ENCODE results near the gene PRXL2B.
"Not testable (repeated sequence)": the region's sequence is repeated elsewhere in the genome, so short reads cannot be mapped to it uniquely, and the experiment has no call there.

PRXL2B gene

DNA sequence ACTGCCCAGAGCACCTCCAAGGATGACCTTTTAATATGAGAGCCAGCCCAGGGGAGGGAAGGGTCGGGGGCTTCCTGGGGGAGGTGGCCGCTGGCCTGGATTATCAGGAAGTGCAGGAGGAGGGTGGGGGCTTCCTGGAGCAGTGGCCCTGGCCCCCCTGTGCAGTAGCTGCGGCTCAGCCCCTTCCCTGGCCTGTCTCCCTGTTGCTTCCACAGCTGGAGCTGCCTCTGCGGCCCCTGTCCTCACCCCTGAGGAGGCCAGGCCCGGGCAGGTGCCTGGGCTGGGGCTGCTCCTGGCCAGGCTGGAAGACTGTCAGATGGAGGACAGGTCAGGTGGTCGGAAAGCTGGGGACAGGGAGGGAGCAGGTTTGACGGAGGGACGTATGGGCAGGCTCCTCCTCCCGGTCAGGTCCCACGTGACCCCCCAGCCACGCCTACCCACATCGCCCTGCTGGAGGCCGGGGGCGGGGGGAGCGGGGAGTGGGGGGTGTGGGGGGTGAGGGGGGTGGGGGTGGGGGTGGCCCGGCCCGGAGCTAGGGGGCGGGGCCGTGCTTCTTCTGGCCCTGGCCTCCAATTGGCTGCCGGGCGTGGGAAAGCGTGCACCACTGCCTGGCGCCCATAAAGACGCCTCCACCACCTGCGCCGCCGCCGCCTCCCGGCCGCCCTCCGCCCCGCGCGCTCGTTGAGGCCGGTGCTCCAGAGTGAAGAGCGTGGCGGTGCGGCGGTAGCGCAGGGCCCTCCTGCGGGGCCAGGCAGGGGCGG lies 40.6 kb upstream of the PRXL2B start:
- Mint-ChIP-seq H3K27me3 (ENCODE audit: low read depth) (peaks cover 7% of the 10 kb centered on the region), H3K36me3 (ENCODE audit: low read depth) (peaks cover 4% of the 10 kb centered on the region), H3K27ac (peak overlapping the region; percentile 95), H3K4me1 (ENCODE audit: low read depth) (peaks cover 13% of the 10 kb centered on the region), H3K4me3 (peak overlapping the region; percentile 87), H3K9me3 (no peaks in the 10 kb centered on the region)
- peak; percentile 88 for DNase-seq (ENCODE audit: low spot score)

DNA sequence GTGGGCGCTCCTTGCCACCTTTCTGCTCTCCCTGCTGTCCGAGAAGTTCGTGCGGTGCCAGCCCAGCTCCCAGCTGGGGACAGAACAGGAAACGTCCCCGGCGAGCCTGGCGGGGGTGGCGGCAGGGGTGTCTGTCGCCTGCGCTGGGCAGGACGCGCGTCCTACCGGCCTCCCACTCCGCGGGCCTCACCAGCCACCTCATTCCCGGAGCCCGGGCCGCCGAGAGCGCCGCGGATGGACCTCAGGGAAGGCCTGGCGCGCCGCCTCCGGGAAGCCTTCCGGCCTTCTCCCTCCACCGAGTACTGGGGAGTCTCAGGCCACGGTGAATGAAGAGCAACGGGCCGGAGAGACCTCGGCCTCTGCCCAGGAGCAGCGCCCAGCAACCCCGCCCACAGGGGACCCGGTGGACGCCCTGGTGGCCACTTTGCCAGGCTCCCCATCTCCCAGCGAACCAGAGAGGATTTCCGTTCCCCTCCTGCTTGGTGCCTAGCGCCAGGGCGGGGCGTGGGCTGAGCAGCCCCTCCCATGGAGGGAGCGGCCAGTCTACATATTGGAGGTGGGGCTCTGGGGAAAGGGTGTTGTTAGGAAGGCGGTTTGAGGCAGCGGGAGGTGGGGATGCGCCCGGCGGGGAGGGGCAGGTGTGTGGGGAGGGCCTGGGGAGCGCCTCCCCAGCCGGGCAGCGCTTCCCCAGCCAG lies 39.9 kb upstream of the PRXL2B start:
- Mint-ChIP-seq H3K4me3 (peak overlapping the region; percentile 87), H3K36me3 (ENCODE audit: low read depth) (peaks cover 6% of the 10 kb centered on the region), H3K27ac (peak overlapping the region; percentile 95), H3K4me1 (ENCODE audit: low read depth) (peaks cover 13% of the 10 kb centered on the region), H3K27me3 (ENCODE audit: low read depth) (peaks cover 4% of the 10 kb centered on the region), H3K9me3 (no peaks in the 10 kb centered on the region)
- peak; percentile 87 for DNase-seq (ENCODE audit: low spot score)

DNA sequence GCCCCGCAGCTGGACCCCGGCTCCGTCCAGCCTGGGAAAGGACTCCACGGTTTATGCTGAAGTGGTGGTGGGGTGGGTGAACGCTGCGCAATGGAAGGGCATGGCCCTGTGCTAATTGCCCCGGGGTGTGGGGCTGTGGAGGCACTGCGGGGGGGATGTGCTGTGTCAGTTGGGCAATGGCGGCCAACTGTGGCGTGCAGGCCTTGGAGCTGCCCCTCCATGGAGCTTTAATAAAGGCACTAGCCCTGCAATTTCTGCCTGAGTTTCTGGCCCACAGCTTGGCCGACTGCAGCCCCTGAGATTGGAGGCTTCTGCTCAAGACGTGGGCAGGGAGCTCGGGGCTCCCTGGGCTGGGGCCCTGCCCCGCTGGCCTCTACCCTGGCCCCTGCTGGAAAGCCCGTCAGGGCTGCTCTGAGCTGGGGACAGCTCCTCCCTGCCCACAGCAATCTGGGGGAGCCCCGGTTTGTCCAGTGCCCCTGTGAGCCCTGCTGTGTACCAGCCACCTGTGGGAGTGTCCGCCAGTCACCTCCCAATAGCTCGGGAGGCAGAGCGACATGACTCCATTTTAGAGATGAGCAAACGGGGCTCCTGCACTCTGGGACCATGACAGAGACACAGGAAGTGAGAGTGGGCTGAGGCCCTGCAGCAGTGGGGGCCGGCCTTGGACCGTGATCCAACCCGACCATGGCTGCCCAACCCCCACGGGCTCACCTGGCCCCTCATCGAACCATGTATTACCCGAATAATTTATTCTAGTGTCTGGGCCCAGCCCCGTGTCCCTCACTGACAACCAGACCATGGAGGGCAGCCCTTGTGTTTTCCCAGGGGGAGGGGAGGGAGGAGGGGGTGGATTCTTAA lies 39.1 kb upstream of the PRXL2B start:
- H3K27ac Mint-ChIP-seq = peak overlapping the region; percentile 95
- H3K36me3 Mint-ChIP-seq (ENCODE audit: low read depth) = peaks cover 6% of the 10 kb centered on the region
- no peaks in the 10 kb centered on the region for H3K27me3 Mint-ChIP-seq (ENCODE audit: low read depth)
- H3K9me3 Mint-ChIP-seq = no peaks in the 10 kb centered on the region
- peak; percentile 69 for DNase-seq (ENCODE audit: low spot score)
- peak overlapping the region; percentile 87 for H3K4me3 Mint-ChIP-seq
- peaks cover 13% of the 10 kb centered on the region for H3K4me1 Mint-ChIP-seq (ENCODE audit: low read depth)

DNA sequence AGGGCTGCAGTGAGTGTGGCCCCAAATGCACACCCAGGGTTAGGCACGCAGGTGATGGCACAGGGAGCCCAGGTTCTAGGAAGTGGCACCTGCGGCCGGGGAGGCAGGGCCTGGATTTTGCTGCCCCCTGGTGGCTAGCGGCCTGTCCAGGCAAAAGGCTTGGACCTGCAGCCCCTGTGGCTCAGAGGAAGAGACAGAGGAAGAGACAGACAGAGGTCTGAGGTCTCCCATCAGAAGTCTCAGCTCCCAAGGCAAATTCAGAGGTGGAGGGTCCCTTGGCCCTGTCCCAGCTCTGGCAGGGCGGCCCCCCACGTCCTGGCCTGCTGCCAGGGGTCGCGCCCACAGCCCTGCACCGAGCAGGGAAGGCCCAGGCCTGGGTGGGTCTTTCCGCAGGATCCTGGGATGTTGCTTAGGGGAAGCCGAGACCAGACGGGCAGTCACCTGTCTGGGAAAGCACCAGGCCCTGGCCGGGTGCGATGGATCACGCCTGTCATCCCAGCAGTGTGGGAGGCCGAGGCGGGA lies 38.4 kb upstream of the PRXL2B start:
- Mint-ChIP-seq H3K27me3 (ENCODE audit: low read depth) (no peaks in the 10 kb centered on the region), H3K27ac (peak overlapping the region; percentile 95), H3K4me1 (ENCODE audit: low read depth) (peaks cover 13% of the 10 kb centered on the region), H3K36me3 (ENCODE audit: low read depth) (peaks cover 6% of the 10 kb centered on the region), H3K4me3 (peak overlapping the region; percentile 87), H3K9me3 (no peaks in the 10 kb centered on the region)
- peak; percentile 79 for DNase-seq (ENCODE audit: low spot score)

DNA sequence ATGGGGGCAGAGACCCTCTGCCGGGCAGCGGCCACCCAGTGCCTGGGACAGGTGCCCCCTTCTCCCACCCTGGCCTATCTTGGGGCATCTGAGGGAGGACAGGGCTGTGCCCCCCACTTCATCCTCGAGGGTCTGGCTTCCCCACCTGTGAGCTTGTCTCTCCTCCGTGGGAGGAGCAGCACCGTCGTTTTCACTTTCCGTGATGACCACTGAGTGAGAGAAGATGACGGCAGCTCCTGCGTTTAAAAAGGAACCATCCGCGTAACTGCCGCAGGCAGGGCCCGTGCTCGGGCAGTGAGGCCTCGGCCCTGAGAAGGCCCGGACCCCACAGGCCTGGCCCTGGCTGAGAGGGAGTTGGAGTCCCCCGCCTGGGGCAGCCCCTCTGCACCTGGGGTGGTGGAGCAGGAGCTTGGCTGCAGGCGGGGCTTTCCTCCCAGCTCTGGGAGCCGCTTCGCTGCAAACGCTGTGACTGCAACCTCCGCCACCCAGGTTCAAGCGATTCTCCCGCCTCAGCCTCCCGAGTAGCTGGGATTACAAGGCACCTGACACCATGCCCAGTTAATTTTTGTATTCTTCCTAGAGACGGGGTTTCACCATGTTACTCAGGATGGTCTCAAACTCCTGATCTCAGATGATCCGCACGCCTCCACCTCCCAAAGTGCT lies 37.1 kb upstream of the PRXL2B start:
- Mint-ChIP-seq H3K4me1 (ENCODE audit: low read depth) (peaks cover 19% of the 10 kb centered on the region), H3K27ac (peak overlapping the region; percentile 95)
- H3K9me3 Mint-ChIP-seq; H3K4me3 Mint-ChIP-seq; DNase-seq (ENCODE audit: low spot score); H3K27me3 Mint-ChIP-seq (ENCODE audit: low read depth); H3K36me3 Mint-ChIP-seq (ENCODE audit: low read depth): not testable (repeated sequence)

DNA sequence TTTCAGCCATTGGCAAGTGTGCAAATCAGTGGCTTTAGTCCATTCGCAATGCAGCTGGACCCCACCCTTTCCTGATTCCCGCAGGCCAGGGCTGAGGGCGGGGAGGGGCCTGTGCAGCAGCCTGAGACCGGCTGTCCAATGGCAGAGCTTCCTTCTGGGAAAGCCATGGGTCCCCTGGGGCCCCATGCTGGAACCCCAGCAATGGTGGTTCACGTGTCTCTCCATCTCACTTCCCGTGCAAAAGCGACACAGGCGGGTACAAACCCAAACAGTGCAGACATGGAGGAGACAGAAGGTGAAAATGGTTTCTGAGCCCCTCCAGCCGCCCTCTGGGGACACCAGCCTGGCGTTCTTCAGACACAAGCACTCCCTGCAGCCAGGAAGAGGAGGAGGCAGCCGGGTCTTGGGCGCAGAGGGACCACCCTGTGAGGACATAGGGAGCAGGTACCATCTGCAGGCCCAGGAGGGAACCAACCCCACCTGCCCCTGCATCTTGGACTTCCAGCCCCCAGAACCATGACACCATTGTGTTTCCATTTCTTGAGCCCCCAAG lies 36.2 kb upstream of the PRXL2B start:
- not testable (repeated sequence) for H3K4me3 Mint-ChIP-seq; DNase-seq (ENCODE audit: low spot score); H3K27ac Mint-ChIP-seq; H3K27me3 Mint-ChIP-seq (ENCODE audit: low read depth); H3K9me3 Mint-ChIP-seq
- peaks cover 13% of the 10 kb centered on the region for H3K36me3 Mint-ChIP-seq (ENCODE audit: low read depth)
- H3K4me1 Mint-ChIP-seq (ENCODE audit: low read depth) = peaks cover 26% of the 10 kb centered on the region

DNA sequence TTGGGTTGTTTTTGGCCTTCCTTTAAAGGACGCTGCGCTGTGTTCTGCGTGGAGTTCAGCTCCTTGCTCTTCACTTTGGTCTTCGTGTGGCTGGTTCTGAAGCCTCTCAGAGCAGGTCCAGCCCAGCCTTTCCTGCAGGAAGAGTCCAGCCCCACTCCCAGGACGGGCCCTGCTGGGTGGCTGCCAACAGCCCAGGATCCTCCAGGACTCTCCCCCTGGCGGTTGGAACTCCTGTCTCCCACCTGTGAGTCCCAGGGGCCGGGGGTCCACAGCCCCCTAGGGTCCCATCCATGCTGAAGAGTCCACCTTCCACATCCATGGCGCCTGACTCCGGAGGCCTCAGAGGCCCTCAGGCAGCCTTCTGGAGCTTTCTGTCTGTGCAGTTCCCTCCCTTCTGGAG lies 35.0 kb upstream of the PRXL2B start:
- DNase-seq (ENCODE audit: low spot score); H3K27me3 Mint-ChIP-seq (ENCODE audit: low read depth); H3K4me3 Mint-ChIP-seq; H3K27ac Mint-ChIP-seq; H3K9me3 Mint-ChIP-seq: not testable (repeated sequence)
- Mint-ChIP-seq H3K4me1 (ENCODE audit: low read depth) (peaks cover 30% of the 10 kb centered on the region), H3K36me3 (ENCODE audit: low read depth) (peaks cover 16% of the 10 kb centered on the region)

DNA sequence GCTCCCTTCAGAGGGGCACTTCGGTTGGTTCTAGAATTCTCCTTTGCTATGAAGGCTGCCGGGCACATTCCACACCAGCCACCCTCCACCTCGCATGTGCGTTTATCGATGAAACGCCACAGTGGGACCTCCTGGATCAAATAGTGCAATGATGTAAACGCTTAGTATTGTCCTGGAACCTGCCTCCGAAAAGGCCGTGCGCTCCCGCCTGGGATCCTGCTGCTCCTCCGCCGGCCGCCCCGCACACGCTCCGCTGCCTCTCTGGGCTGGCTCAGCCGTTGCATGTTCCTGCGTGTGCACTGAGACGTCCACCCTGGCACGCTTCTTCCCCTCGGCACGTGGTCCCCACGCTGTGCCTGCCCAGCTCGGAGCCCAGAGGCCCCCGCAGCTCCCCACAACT lies 34.4 kb upstream of the PRXL2B start:
- Mint-ChIP-seq H3K4me1 (ENCODE audit: low read depth) (peaks cover 30% of the 10 kb centered on the region), H3K27me3 (ENCODE audit: low read depth) (no peaks in the 10 kb centered on the region), H3K4me3 (no peak overlapping the region), H3K36me3 (ENCODE audit: low read depth) (peaks cover 18% of the 10 kb centered on the region), H3K27ac (no peak overlapping the region), H3K9me3 (no peaks in the 10 kb centered on the region)
- DNase-seq (ENCODE audit: low spot score) = no peak

DNA sequence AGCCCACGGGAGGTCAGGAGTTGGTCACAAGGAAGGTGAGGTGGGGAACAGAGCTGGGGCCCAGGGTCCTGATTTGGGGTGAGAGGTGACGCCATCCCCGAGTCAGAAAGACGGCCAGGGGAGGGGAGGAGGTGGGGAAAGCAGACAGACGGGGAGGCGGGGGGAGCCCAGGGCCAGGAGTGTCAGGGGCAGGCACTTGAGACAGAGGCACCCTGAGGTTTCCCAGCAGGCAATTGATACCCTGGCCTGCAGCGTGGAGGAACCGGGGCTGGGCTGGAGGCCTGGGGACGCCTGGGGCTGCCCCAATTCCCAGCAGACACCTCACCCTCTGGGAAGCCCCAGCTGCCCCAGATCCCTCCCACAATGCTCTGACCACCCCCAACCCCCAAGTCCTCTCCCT lies 33.5 kb upstream of the PRXL2B start:
- DNase-seq (ENCODE audit: low spot score); H3K4me3 Mint-ChIP-seq; H3K27me3 Mint-ChIP-seq (ENCODE audit: low read depth); H3K9me3 Mint-ChIP-seq; H3K27ac Mint-ChIP-seq: not testable (repeated sequence)
- Mint-ChIP-seq H3K36me3 (ENCODE audit: low read depth) (peaks cover 23% of the 10 kb centered on the region), H3K4me1 (ENCODE audit: low read depth) (peaks cover 30% of the 10 kb centered on the region)

DNA sequence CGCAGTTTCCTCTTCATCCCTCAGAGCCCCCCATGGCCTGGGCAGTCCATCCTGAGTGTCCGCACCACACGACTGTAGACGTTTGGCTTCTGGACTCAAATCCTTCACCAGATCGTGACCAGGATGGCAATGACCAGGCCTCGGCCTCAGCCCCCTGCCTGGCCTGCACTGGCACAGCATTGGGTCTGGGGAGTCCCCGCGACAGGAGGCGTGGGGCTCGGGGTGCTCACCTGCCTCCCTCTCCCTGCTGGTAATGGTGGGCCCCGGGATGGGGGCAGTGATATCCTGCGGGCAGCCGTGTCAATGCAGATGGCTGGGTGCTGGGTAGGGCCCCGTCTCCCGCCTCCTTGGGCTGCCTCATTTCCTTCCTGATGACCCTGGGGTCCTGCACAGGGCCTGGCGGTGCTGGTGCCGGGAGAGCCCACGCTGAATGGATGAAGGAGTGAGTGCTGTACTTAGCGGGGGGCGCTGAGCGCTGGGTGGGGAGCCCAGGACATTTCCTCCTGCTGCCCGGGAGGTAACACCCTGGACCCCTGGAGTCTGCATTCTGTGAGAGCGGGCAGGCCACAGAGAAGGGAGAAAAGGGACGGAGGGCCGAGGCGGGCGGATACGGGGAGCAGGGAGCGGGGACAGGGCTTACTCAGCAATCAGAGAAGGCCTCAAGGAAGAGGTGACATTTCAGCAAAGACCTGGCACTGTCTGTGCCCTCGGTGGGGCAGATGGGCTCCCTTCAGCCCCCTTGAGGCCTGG lies 32.5 kb upstream of the PRXL2B start:
- Mint-ChIP-seq H3K9me3 (no peaks in the 10 kb centered on the region), H3K4me3 (peak overlapping the region; percentile 99), H3K27ac (peak overlapping the region; percentile 96), H3K27me3 (ENCODE audit: low read depth) (no peaks in the 10 kb centered on the region), H3K36me3 (ENCODE audit: low read depth) (peaks cover 26% of the 10 kb centered on the region), H3K4me1 (ENCODE audit: low read depth) (peaks cover 27% of the 10 kb centered on the region)
- DNase-seq (ENCODE audit: low spot score) = no peak

DNA sequence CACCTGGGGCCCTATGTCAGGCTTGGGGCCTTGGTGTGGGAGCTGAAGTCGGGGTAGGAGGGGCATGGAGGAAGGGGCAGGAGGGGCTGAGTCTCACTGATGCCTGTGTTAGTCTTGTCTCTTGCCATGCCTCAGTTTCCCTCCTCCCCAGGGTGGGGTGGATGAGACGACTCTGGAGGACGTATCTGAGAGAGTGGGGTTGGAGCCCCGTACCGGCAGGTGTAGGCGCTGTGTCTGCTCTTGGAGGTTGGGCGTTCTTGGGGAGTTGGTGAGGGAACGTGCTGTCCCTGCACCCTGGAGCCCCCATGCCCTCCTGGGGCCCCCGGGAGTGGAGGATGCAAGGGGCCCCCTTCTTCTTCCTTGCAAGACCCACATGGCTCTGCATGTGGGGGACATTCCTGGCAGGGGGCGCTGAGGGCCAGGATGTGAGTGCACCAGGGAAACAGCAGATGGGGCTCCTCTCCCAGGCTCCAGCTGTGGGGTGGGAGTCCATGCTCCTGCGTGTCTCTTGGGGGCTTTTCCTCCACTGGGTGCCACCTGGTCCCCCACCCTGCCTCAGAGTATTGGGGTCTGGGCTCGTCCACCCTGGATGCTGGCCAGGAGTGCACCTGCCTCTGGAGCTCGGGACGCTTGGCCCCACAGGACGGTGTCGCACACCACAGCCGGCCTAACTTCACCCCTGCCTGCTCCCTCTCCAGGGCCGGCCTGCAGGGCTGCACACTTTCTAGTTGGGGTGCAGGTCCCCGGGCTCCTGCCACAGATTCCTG lies 31.8 kb upstream of the PRXL2B start:
- no peaks in the 10 kb centered on the region for H3K9me3 Mint-ChIP-seq
- no peaks in the 10 kb centered on the region for H3K27me3 Mint-ChIP-seq (ENCODE audit: low read depth)
- peaks cover 25% of the 10 kb centered on the region for H3K36me3 Mint-ChIP-seq (ENCODE audit: low read depth)
- peak overlapping the region; percentile 96 for H3K27ac Mint-ChIP-seq
- H3K4me1 Mint-ChIP-seq (ENCODE audit: low read depth) = peaks cover 25% of the 10 kb centered on the region
- DNase-seq (ENCODE audit: low spot score) = peak; percentile 42
- H3K4me3 Mint-ChIP-seq = peak overlapping the region; percentile 99

DNA sequence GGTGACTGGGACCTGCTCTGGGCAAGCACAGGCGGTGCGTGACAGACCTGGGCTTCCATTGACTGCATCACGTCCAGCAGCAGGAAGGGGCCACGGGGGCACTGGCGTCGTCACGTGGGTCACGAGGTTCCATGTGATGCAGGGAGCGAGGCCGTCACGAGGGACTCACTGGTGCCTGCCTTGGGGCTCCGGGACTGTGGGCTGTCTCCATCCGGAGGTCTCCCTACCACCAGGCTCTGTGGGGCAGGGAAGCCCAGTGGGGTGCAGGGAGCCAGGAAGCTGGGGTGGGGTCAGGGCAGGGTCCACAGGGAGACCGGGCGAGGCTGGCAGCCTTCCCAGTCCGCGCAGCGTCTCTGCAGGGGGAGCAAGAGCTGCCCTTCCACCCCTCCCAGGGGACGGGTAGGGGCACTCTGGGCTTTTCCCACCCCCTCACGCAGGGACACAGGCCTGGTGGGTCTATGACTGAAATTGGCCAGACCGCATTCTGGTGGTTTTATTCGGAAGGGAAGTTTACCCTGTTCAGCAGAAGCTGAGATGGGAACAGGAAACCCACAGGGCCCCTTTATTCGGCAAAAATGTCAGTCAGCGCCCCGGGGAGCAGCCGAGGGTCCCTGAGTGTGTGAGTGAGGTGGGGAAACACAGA lies 30.8 kb upstream of the PRXL2B start:
- H3K9me3 Mint-ChIP-seq = no peaks in the 10 kb centered on the region
- peaks cover 25% of the 10 kb centered on the region for H3K4me1 Mint-ChIP-seq (ENCODE audit: low read depth)
- peak; percentile 85 for DNase-seq (ENCODE audit: low spot score)
- H3K4me3 Mint-ChIP-seq = peak overlapping the region; percentile 99
- peaks cover 24% of the 10 kb centered on the region for H3K36me3 Mint-ChIP-seq (ENCODE audit: low read depth)
- no peaks in the 10 kb centered on the region for H3K27me3 Mint-ChIP-seq (ENCODE audit: low read depth)
- H3K27ac Mint-ChIP-seq = peak overlapping the region; percentile 96

Data from T-helper 2 cell treated with Interferon-gamma antibody and Interleukin-4, amounts not matched to agents 5 μg/mL and 100 μg/mL, for 36 hours (primary cell).